H7 (cell line): Measurements from ENCODE around the gene ELOVL5. TPM values are rescaled to one million over a fixed set of nuclear protein-coding genes. Genes with fewer than 3 reads are reported as not detected.

Experiments used
- DNase-seq: peaks from one replicate; pipeline ENCODE4 v3.0.0; 2012
- H3K27me3 ChIP-seq: 2 replicates; pipeline ENCODE4 v1.6.0; 2011; ENCODE audit warnings: mild to moderate bottlenecking, low read length; ENCODE audit not compliant: control insufficient read depth, insufficient read depth
- H3K36me3 ChIP-seq: replicated peaks from 2 replicates; pipeline ENCODE4 v1.5.1; 2011; ENCODE audit warnings: low read length; ENCODE audit not compliant: control insufficient read depth, insufficient read depth
- H3K4me3 ChIP-seq: 2 replicates; pipeline ENCODE4 v1.5.1; 2011; ENCODE audit warnings: low read depth, mild to moderate bottlenecking, control low read depth, low read length, moderate library complexity; ENCODE audit not compliant: insufficient read depth
- total RNA-seq: library from RNA; depleted of rRNA; stranded (reverse); fragments of >200 nt; shearing (Covaris generic); gene quantifications from 2 replicates; pipeline ENCODE4 v1.2.3, GENCODE V29; 2014

Gene ELOVL5
- total RNA-seq, 1 experiment from 2014 or later = 76.0 TPM

- DNase-seq = no peak
- Histone ChIP-seq H3K4me3 (no peak overlapping the region), H3K27me3 (no peaks in the 10 kb centered on the region), H3K36me3 (no peaks in the 10 kb centered on the region)
Observed at GRCh38 chr6:53250176-53251032, 98.3 kb downstream of the ELOVL5 start.

GRCh38 chr6:53246924-53247323, 101.8 kb downstream of the ELOVL5 start:
- H3K36me3 ChIP-seq = no peaks in the 10 kb centered on the region
- DNase-seq = no peak
- H3K27me3 ChIP-seq = no peaks in the 10 kb centered on the region

GRCh38 chr6:53244958-53245357, 103.8 kb downstream of the ELOVL5 start:
- H3K4me3 ChIP-seq = no peak overlapping the region
- H3K36me3 ChIP-seq = no peaks in the 10 kb centered on the region
- no peak for DNase-seq
- H3K27me3 ChIP-seq = no peaks in the 10 kb centered on the region

More at GRCh38 chr6:53246924-53247323, 101.8 kb downstream of the ELOVL5 start:
- no peak overlapping the region for H3K4me3 ChIP-seq

DNA sequence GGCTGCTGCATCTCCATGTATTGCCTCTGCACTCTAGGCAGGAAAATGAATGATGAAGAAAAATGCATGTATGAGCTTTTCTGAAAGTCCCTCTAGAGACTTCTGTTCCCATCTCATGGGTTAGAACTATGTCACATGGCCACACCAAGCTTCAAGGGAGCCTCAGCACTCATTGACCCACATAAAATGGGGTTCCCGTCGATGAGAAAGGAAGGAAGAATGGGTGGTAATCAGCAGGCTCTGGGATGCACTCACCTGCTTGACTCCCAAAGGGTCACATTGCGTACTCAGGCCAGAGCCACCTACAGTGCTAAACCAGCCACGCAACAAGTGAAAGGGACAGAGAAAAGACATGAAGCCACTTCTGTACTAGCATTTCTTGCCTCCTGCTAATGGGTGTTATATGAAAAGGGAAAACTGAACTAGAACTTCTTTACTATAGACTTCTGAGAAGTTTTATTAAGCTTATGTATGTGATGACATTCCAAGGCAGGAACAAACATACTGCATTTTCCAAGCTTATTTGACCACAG, 104.3 kb downstream of the ELOVL5 start:
- Histone ChIP-seq H3K36me3 (no peaks in the 10 kb centered on the region), H3K27me3 (no peaks in the 10 kb centered on the region), H3K4me3 (no peak overlapping the region)
- no peak for DNase-seq

GRCh38 chr6:53241938-53242337, 106.8 kb downstream of the ELOVL5 start:
- H3K4me3 ChIP-seq = no peak overlapping the region
- H3K27me3 ChIP-seq = no peaks in the 10 kb centered on the region
- no peak for DNase-seq
- no peaks in the 10 kb centered on the region for H3K36me3 ChIP-seq

DNA sequence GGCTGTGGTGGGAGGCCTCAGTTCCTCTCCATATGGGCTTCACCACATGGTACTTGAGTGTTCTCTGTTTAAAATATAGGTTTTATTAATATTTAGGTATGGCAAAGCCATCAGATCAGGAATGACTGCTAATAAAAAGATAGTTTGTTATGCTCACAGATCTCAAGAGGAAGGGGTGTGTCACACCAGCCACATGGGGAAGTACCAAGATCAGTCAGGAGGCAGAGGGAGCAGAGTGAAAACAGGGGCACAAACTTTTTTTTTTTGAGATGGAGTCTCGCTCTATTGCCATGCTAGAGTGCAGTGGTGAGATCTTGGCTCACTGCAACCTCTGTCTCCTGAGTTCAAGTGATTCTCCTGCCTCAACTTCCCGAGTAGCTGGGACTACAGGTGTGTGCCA, 108.0 kb downstream of the ELOVL5 start:
- H3K27me3 ChIP-seq = no peaks in the 10 kb centered on the region

DNA sequence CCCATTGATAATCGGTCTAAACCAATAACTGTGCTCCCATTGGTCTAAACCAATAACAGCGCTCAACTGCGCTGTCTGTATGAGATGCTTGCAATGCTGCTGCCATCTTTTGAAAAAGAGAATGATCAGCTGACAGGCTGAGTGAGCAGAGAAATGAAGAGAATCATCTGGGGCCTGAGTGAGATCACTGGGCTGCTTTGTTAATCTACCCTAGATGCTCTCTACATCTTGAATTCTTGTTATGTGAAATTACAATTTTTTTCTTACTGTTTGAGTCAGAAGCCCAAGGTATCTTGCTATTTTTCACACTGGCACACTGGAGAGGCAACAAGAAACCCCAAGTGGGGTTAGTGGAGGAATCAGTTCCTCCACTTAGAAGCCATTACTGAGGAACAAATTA, 108.6 kb downstream of the ELOVL5 start:
- DNase-seq = no peak
- Histone ChIP-seq H3K27me3 (no peaks in the 10 kb centered on the region), H3K4me3 (no peak overlapping the region), H3K36me3 (no peaks in the 10 kb centered on the region)

More for the DNA sequence above, 108.0 kb downstream of the ELOVL5 start:
- no peak for DNase-seq
- Histone ChIP-seq H3K36me3 (no peaks in the 10 kb centered on the region), H3K4me3 (no peak overlapping the region)

DNA sequence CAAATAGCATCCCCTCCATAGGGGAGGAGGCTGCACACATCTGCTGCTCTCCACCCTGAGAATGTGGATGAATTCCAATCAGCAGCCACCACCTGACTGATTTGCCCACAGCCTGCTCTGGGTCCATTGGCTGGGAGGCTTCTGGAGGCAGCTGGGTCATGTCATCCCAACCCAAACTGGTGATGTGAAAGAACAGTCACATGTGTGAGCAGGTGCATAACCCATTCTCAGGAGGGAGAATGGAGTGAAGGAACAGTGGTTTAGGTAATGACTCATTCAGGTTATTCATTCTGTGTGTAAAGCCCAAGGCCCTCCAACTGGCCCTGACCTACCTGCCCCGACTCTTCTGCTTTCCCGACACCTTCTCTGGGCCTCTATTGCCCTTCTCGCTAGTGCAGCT, 109.2 kb downstream of the ELOVL5 start:
- Histone ChIP-seq H3K27me3 (no peaks in the 10 kb centered on the region), H3K36me3 (no peaks in the 10 kb centered on the region), H3K4me3 (no peak overlapping the region)
- no peak for DNase-seq

GRCh38 chr6:53238311-53238710, 110.4 kb downstream of the ELOVL5 start:
- H3K4me3 ChIP-seq = no peak overlapping the region
- H3K36me3 ChIP-seq = no peaks in the 10 kb centered on the region
- H3K27me3 ChIP-seq = no peaks in the 10 kb centered on the region

GRCh38 chr6:53236241-53236640, 112.5 kb downstream of the ELOVL5 start:
- DNase-seq = no peak
- H3K27me3 ChIP-seq = no peaks in the 10 kb centered on the region
- H3K36me3 ChIP-seq = no peaks in the 10 kb centered on the region
- H3K4me3 ChIP-seq = no peak overlapping the region

More at GRCh38 chr6:53238311-53238710, 110.4 kb downstream of the ELOVL5 start:
- DNase-seq = no peak

GRCh38 chr6:53235508-53235907, 113.2 kb downstream of the ELOVL5 start:
- no peaks in the 10 kb centered on the region for H3K27me3 ChIP-seq
- H3K4me3 ChIP-seq = no peak overlapping the region
- H3K36me3 ChIP-seq = no peaks in the 10 kb centered on the region
- no peak for DNase-seq

DNA sequence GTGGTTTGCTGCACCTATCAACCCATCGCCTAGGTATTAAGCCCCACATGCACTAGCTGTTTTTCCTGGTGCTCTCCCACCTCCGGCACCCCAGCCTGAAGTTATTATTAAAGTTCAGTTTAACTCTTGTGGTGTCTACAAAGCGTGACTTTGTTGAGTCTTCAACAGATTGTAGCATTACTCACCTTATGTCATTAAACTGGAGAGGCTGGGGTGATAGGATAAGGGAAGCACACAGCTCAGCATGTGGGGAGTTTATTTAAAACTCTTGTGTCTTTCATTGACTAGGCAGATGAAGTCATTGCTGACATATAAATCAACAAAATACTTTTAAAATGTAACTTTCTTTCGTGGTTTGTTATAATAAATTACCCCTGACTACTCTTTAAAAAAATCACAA, 115.4 kb downstream of the ELOVL5 start:
- no peak overlapping the region for H3K4me3 ChIP-seq
- no peak for DNase-seq
- no peaks in the 10 kb centered on the region for H3K27me3 ChIP-seq
- no peaks in the 10 kb centered on the region for H3K36me3 ChIP-seq

DNA sequence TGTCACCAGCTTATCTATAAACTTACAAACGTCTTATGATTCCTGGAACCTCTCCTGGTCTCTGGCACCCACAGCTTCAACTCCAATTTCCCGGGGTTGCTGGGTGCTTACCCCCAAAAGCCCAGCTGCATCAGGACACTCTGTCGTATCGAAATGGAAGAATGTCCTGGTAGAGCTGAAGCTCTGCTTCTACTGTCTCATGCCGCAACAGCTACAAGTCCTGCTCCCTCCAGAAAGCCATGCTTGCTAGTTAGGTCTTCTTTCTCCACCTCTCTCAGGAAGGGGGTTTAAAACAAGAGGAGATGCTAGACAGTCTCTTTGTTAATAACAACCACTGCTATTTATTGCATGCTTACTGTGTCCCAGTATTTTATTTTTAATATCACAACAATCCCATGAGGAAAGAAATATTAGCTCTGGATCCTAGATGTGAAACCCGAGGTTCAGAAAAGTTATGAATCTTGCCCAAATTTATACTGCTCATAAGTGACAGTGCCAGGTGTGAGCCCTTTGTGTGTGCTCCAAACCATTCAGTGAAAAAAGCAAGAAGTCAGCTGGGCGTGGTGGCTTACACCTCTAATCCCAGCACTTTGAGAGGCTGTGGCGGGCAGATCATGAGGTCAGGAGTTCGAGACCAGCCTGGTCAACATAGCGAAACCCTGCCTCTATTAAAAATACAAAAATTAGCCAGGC, 117.8 kb downstream of the ELOVL5 start:
- no peaks in the 10 kb centered on the region for H3K27me3 ChIP-seq
- DNase-seq = no peak
- H3K4me3 ChIP-seq = no peak overlapping the region
- H3K36me3 ChIP-seq = no peaks in the 10 kb centered on the region

DNA sequence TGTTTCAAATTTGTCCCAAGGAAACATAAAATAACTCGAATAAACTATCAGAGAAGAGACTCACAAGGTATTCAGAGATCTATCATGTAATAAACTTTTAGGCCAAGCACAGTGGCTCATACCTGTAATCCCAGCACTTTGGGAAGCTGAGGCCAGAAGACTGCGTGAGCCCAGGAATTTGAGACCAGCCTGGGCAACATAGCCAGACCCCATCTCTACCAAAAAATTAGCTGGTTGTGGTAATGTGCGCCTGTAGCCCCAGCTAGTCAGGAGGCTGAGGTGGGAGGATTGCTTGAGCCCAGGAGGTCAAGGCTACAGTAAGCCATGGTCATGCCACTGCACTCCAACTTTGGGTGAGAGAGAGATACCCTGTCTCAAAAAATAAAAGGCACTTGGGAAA, 120.9 kb downstream of the ELOVL5 start:
- no peak overlapping the region for H3K4me3 ChIP-seq
- no peaks in the 10 kb centered on the region for H3K36me3 ChIP-seq
- DNase-seq = no peak
- H3K27me3 ChIP-seq = no peaks in the 10 kb centered on the region

DNA sequence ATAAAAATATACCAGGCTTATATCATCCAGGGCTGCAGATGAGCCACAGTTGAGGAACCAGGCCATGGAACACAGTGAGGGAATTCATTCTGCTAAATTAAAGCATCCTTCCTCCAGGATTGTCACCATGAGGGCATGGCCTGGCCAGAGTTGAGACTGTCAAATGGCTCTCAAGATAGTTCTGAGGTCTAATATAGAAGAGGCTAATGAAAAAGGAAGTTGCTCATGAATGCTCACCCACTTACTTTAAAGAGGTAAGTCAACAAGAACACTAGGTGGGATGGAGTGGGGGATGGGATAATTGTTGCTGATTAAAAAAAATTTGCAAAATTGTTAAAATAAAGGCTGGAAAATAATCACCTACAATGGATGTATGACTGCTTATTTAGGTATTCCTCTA, 128.1 kb downstream of the ELOVL5 start:
- H3K36me3 ChIP-seq = no peaks in the 10 kb centered on the region

More for the DNA sequence above, 128.1 kb downstream of the ELOVL5 start:
- no peaks in the 10 kb centered on the region for H3K27me3 ChIP-seq
- no peak overlapping the region for H3K4me3 ChIP-seq
- DNase-seq = no peak
